ENCODE data around the gene IQGAP2.

The IQGAP2 gene

DNA sequence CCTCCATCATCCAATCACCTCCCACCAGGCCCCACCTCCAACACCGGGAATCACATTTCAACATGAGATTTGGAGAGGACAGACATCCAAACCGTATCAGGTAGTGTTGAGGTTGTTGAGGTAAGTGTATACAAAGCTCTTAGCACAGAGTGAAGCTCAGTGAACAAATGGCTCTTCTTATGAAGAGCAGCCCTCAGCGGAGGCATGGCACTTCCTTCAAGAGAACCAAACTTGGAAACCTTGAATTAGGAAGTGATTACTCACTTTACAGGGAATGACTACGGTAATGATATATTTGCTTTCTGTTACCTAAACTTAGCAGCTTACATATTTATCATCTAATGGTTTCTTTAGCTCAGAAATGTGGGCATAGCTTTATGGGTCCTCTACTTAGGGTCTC, 92.8 kb downstream of the IQGAP2 start:
- H3K9ac ChIP-seq (ENCODE audit: insufficient read length, low read depth) = no peak overlapping the region
- no peak for DNase-seq (ENCODE audit: low read depth, low spot score)
- no peaks in the 10 kb centered on the region for H3K36me3 ChIP-seq (ENCODE audit: insufficient read depth, insufficient read length, low read length)
- no peaks in the 10 kb centered on the region for H3K27me3 ChIP-seq (ENCODE audit: insufficient read depth, insufficient read length)
- H3K9me3 ChIP-seq (ENCODE audit: insufficient read depth, low read length) = no peaks in the 10 kb centered on the region
- H3K4me1 ChIP-seq (ENCODE audit: insufficient read depth, insufficient read length) = peaks cover 11% of the 10 kb centered on the region
- H3K4me3 ChIP-seq (ENCODE audit: insufficient read length, low read depth) = no peak overlapping the region
- TF ChIP-seq ZNF274 (IDR thresholded peaks at IDR 0.05; ENCODE audit: low read depth, low read length) (no peak), SUZ12 (IDR thresholded peaks at IDR 0.05; ENCODE audit: extremely low read depth, insufficient read depth, insufficient read length) (no peak)

- TF ChIP-seq ZNF274 (IDR thresholded peaks at IDR 0.05; ENCODE audit: low read depth, low read length) = no peak
- TF ChIP-seq YY1 (IDR thresholded peaks at IDR 0.05; ENCODE audit: insufficient read depth, insufficient read length) = no peak
- TF ChIP-seq SUZ12 (IDR thresholded peaks at IDR 0.05; ENCODE audit: extremely low read depth, insufficient read depth, insufficient read length) = no peak
- DNase-seq (ENCODE audit: low read depth, low spot score) = no peak
- peaks cover 7% of the 10 kb centered on the region for H3K4me1 ChIP-seq (ENCODE audit: insufficient read depth, insufficient read length)
- H3K9me3 ChIP-seq (ENCODE audit: insufficient read depth, low read length) = no peaks in the 10 kb centered on the region
- no peaks in the 10 kb centered on the region for H3K36me3 ChIP-seq (ENCODE audit: insufficient read depth, insufficient read length, low read length)
- no peak overlapping the region for H3K9ac ChIP-seq (ENCODE audit: insufficient read length, low read depth)
- no peaks in the 10 kb centered on the region for H3K27me3 ChIP-seq (ENCODE audit: insufficient read depth, insufficient read length)
- H3K4me3 ChIP-seq (ENCODE audit: insufficient read length, low read depth) = no peak overlapping the region
Measured at GRCh38 chr5:76497065-76497460, 94.0 kb downstream of the IQGAP2 start.

DNA sequence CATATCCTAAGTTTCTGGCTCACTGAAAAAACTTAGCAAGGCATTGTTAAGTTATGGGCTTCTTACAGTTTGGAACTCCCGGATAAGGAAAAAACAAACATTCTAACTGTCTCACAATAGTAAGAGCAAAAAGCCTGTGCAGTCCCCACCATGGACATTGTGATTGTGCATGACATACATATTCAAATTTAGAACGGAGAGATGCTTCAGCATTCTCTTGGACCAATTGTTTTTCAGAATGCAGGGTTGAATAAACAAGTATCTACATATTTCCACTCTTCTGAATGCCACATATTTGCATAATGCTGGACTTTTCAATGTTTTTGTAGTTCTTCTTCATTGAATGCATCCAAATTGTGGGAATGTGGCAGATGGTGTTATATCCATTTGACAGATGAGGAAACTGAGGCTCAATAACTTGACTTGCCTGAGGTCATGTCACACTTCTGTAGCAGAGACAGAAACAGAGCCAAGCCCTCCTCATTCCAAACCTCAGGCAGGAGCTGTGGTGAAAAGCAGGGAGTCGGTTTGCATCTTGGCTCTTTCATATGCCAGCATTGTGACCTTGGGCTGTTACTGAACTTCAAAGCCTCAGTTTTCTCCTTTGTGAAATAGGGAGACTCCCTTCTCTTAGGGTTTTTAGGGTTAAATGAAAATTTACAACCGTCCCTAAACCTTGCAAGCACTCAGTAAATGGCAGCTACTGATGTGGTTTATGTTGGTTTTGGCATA, 95.1 kb downstream of the IQGAP2 start:
- Histone ChIP-seq H3K9ac (ENCODE audit: insufficient read length, low read depth) (no peak overlapping the region), H3K27me3 (ENCODE audit: insufficient read depth, insufficient read length) (no peaks in the 10 kb centered on the region), H3K4me3 (ENCODE audit: insufficient read length, low read depth) (no peak overlapping the region), H3K9me3 (ENCODE audit: insufficient read depth, low read length) (no peaks in the 10 kb centered on the region), H3K4me1 (ENCODE audit: insufficient read depth, insufficient read length) (peaks cover 4% of the 10 kb centered on the region), H3K36me3 (ENCODE audit: insufficient read depth, insufficient read length, low read length) (no peaks in the 10 kb centered on the region)
- TF ChIP-seq YY1 (IDR thresholded peaks at IDR 0.05; ENCODE audit: insufficient read depth, insufficient read length) (no peak), ZNF274 (IDR thresholded peaks at IDR 0.05; ENCODE audit: low read depth, low read length) (no peak), SUZ12 (IDR thresholded peaks at IDR 0.05; ENCODE audit: extremely low read depth, insufficient read depth, insufficient read length) (no peak)
- DNase-seq (ENCODE audit: low read depth, low spot score) = no peak

GRCh38 chr5:76499507-76500161, 96.5 kb downstream of the IQGAP2 start:
- no peaks in the 10 kb centered on the region for H3K36me3 ChIP-seq (ENCODE audit: insufficient read depth, insufficient read length, low read length)
- peaks cover 7% of the 10 kb centered on the region for H3K4me1 ChIP-seq (ENCODE audit: insufficient read depth, insufficient read length)
- TF ChIP-seq SUZ12 (IDR thresholded peaks at IDR 0.05; ENCODE audit: extremely low read depth, insufficient read depth, insufficient read length) (no peak), YY1 (IDR thresholded peaks at IDR 0.05; ENCODE audit: insufficient read depth, insufficient read length) (no peak), ZNF274 (IDR thresholded peaks at IDR 0.05; ENCODE audit: low read depth, low read length) (no peak)
- H3K27me3 ChIP-seq (ENCODE audit: insufficient read depth, insufficient read length) = no peaks in the 10 kb centered on the region
- DNase-seq (ENCODE audit: low read depth, low spot score) = peak; percentile 42
- H3K9me3 ChIP-seq (ENCODE audit: insufficient read depth, low read length) = no peaks in the 10 kb centered on the region
- H3K9ac ChIP-seq (ENCODE audit: insufficient read length, low read depth) = no peak overlapping the region
- no peak overlapping the region for H3K4me3 ChIP-seq (ENCODE audit: insufficient read length, low read depth)

GRCh38 chr5:76500633-76501393, 97.7 kb downstream of the IQGAP2 start:
- no peak overlapping the region for H3K9ac ChIP-seq (ENCODE audit: insufficient read length, low read depth)
- no peaks in the 10 kb centered on the region for H3K27me3 ChIP-seq (ENCODE audit: insufficient read depth, insufficient read length)
- H3K36me3 ChIP-seq (ENCODE audit: insufficient read depth, insufficient read length, low read length) = no peaks in the 10 kb centered on the region
- TF ChIP-seq SUZ12 (IDR thresholded peaks at IDR 0.05; ENCODE audit: extremely low read depth, insufficient read depth, insufficient read length) = no peak
- TF ChIP-seq ZNF274 (IDR thresholded peaks at IDR 0.05; ENCODE audit: low read depth, low read length) = no peak
- no peak for TF ChIP-seq YY1 (IDR thresholded peaks at IDR 0.05; ENCODE audit: insufficient read depth, insufficient read length)
- no peaks in the 10 kb centered on the region for H3K9me3 ChIP-seq (ENCODE audit: insufficient read depth, low read length)
- DNase-seq (ENCODE audit: low read depth, low spot score) = no peak
- H3K4me1 ChIP-seq (ENCODE audit: insufficient read depth, insufficient read length) = peaks cover 7% of the 10 kb centered on the region
- H3K4me3 ChIP-seq (ENCODE audit: insufficient read length, low read depth) = no peak overlapping the region

DNA sequence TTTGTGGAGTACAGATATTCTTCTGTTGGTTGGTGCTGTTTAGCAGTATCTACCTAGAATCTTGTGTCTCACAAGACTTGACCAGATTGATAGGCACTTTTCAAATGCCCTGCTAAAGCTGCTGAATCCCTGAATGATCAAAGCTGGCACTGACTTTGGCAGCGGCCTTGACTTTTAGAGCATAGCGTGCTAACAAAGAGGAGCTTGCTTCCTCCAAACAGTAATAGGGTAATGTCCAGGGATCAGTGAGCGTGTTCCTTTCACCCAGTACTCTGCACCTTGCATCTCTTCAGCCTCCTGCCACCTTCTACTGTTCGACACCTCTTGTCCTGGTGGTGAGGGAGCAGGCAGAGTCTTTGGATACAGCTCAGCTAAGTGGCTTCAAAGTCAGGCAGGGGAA, 100.8 kb downstream of the IQGAP2 start:
- DNase-seq (ENCODE audit: low read depth, low spot score) = no peak
- TF ChIP-seq SUZ12 (IDR thresholded peaks at IDR 0.05; ENCODE audit: extremely low read depth, insufficient read depth, insufficient read length) = no peak
- Histone ChIP-seq H3K9ac (ENCODE audit: insufficient read length, low read depth) (no peak overlapping the region), H3K4me1 (ENCODE audit: insufficient read depth, insufficient read length) (peaks cover 2% of the 10 kb centered on the region), H3K9me3 (ENCODE audit: insufficient read depth, low read length) (no peaks in the 10 kb centered on the region), H3K27me3 (ENCODE audit: insufficient read depth, insufficient read length) (no peaks in the 10 kb centered on the region), H3K4me3 (ENCODE audit: insufficient read length, low read depth) (no peak overlapping the region), H3K36me3 (ENCODE audit: insufficient read depth, insufficient read length, low read length) (no peaks in the 10 kb centered on the region)

GRCh38 chr5:76504901-76505564, 101.9 kb downstream of the IQGAP2 start:
- Histone ChIP-seq H3K9ac (ENCODE audit: insufficient read length, low read depth) (no peak overlapping the region), H3K4me1 (ENCODE audit: insufficient read depth, insufficient read length) (peaks cover 2% of the 10 kb centered on the region), H3K36me3 (ENCODE audit: insufficient read depth, insufficient read length, low read length) (no peaks in the 10 kb centered on the region), H3K4me3 (ENCODE audit: insufficient read length, low read depth) (no peak overlapping the region), H3K9me3 (ENCODE audit: insufficient read depth, low read length) (no peaks in the 10 kb centered on the region), H3K27me3 (ENCODE audit: insufficient read depth, insufficient read length) (no peaks in the 10 kb centered on the region)
- no peak for TF ChIP-seq YY1 (IDR thresholded peaks at IDR 0.05; ENCODE audit: insufficient read depth, insufficient read length)
- DNase-seq (ENCODE audit: low read depth, low spot score) = no peak
